ENCODE data around the gene RETREG2.
"Not testable (repeated sequence)": the region's sequence is repeated elsewhere in the genome, so short reads cannot be mapped to it uniquely, and the experiment has no call there.

RETREG2 gene

GRCh38 chr2:219200502-219201326 is 22.6 kb downstream of the RETREG2 start:
- Mint-ChIP-seq H3K27ac (peak overlapping the region; percentile 95 to 96), H3K4me3 (peak overlapping the region; percentile 85 to 88), H3K4me1 (peaks cover 34% of the 10 kb centered on the region)
- peak; percentile 72 to 77 for DNase-seq
- not testable (repeated sequence) for ATAC-seq, H3K9me3 Mint-ChIP-seq, H3K27me3 Mint-ChIP-seq

DNA sequence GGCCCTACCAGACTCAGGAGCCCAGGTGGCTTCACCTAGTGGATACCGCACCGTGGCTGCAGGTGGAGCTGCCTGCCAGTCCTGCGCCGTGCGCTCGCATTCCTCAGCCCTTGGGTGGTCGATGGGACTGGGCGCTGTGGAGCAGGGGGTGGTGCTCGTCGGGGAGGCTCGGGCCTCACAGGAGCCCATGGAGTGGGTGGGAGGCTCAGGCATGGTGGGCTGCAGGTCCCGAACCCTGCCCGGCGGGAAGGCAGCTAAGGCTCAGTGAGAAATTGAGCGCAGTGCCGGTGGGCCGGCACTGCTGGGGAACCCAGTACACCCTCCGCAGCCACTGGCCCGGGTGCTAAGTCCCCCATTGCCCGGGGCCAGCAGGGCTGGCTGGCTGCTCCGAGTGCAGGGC is 23.3 kb downstream of the RETREG2 start:
- H3K4me1 Mint-ChIP-seq: peaks cover 34% of the 10 kb centered on the region
- H3K27ac Mint-ChIP-seq, H3K9me3 Mint-ChIP-seq, H3K27me3 Mint-ChIP-seq, DNase-seq, ATAC-seq, H3K4me3 Mint-ChIP-seq: not testable (repeated sequence)

GRCh38 chr2:219204425-219205164 is 26.5 kb downstream of the RETREG2 start:
- DNase-seq: no peak
- H3K4me1 Mint-ChIP-seq: peaks cover 40% of the 10 kb centered on the region
- H3K27me3 Mint-ChIP-seq: no peaks in the 10 kb centered on the region
- H3K27ac Mint-ChIP-seq: no peak overlapping the region
- peaks cover 0 to 7% of the 10 kb centered on the region in 2 donors for H3K9me3 Mint-ChIP-seq
- no peak for ATAC-seq
- no peak overlapping the region for H3K4me3 Mint-ChIP-seq

DNA sequence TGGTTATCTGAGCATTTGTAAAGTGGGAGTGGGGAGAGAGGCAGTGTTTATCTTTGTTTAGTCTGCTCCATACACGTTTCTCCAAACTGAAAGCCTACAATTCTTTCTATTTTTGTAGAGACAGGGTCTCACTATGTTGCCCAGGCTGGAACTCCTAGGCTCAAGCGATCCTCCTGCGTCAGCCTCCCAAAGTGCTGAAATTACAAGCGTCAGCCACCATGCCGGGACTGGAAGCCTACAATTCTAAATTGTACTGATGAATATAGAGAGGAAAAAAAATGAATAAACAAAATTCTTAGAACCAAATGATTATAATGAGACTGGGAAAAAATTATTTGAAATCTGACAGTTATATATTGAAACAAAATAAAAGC is 27.1 kb downstream of the RETREG2 start:
- H3K9me3 Mint-ChIP-seq: peaks cover 0 to 7% of the 10 kb centered on the region in 2 donors
- DNase-seq (no peak), ATAC-seq (no peak)
- H3K27ac Mint-ChIP-seq: no peak overlapping the region
- H3K4me3 Mint-ChIP-seq: peak overlapping the region in 1 of 2 donors; percentile 50
- no peaks in the 10 kb centered on the region for H3K27me3 Mint-ChIP-seq
- H3K4me1 Mint-ChIP-seq: peaks cover 42% of the 10 kb centered on the region

GRCh38 chr2:219205981-219206327 is 27.9 kb downstream of the RETREG2 start:
- H3K27me3 Mint-ChIP-seq: no peaks in the 10 kb centered on the region
- peaks cover 0 to 7% of the 10 kb centered on the region in 2 donors for H3K9me3 Mint-ChIP-seq

DNA sequence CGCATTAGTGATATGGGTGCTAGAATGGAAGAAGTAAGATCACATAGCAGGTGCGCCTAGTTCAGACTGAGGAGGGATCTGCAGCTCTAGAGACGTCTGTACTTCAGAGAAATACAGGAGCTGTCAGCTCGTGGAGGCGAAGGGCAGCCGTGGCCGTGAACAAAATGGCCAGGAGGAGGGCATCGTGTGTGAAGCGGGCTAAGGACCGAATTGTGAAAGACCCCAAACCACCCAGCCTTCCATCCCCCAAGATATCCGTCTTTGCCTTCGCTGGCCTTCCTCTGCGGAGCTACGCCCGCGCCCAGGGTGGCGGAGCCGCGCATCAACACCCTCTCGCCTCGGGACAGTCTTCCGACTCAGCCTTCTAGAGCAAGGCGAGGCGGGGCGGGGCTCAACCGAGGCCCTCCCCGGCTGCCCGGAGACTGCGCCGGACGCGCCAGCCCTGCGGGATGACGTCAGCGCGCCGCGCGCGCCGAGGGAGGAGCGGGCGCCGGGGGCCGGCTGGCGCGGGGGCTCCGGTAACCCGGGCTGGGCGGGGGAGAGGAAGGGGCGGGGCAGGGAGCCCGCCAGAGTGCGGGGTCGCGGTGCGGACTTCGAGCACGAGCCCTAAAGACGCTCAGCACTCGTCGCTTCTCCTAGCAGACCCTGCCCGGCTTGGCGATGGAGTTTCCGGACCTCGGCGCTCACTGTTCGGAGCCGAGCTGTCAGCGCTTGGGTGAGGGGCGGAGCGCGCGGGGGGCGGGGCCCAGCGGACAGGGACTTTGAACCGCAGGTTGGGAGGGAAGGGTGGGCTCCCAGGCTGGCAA is 28.5 kb downstream of the RETREG2 start, which contains the start of gene ZFAND2B:
TSS of gene ZFAND2B (plus strand) at position 455 of the 806 bp plus-strand sequence. CDS start at position 661, 206 bp downstream.
- Mint-ChIP-seq H3K4me3 (peak within 1 kb of the TSS; percentile 83 to 87), H3K27ac (peak within 1 kb of the TSS; percentile 96), H3K4me1 (peaks cover 45% of the 10 kb centered on the region), H3K9me3 (peaks cover 0 to 7% of the 10 kb centered on the region in 2 donors), H3K27me3 (no peaks in the 10 kb centered on the region)
- ATAC-seq (peak; percentile 96), DNase-seq (peak; percentile 95 to 96)

More at GRCh38 chr2:219205981-219206327, 27.9 kb downstream of the RETREG2 start:
- ATAC-seq: no peak
- Mint-ChIP-seq H3K4me3 (peak overlapping the region; percentile 83 to 87), H3K27ac (peak overlapping the region; percentile 96), H3K4me1 (peaks cover 43% of the 10 kb centered on the region)
- no peak for DNase-seq

DNA sequence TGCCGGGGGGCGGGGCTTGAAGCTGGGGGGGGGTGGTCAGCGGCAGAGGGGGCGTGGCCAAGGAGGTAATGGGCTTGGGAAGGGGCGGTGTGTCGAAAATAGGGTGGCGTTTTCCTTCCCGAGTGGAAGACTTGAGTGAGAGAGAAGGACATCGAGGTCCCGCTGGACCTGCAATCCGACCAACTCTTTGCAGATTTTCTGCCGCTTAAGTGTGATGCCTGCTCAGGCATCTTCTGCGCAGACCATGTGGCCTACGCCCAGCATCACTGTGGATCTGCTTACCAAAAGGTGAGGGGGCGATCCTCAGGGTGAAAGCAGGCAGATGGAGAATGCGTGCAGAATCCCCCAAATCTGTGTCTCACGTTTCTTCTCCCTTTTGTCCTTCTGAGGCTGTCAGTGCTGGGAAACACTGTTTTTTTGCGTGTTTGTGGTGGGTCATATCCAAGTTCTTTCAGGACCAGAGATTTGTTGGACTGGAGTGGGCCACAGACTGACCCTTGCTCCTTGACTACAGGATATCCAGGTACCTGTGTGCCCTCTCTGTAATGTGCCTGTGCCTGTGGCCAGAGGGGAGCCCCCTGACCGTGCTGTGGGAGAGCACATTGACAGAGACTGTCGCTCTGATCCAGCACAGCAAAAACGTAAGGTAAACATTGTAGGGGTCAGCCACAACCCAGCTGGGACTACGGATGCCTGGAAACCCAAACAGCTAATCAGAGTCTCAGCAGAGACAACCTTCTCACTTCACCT is 29.2 kb downstream of the RETREG2 start:
- Mint-ChIP-seq H3K27ac (peak overlapping the region in 1 of 2 donors; percentile 94), H3K27me3 (no peaks in the 10 kb centered on the region), H3K4me1 (peaks cover 53% of the 10 kb centered on the region), H3K4me3 (peak overlapping the region; percentile 83 to 87), H3K9me3 (peaks cover 0 to 7% of the 10 kb centered on the region in 2 donors)
- ATAC-seq (no peak), DNase-seq (no peak)

GRCh38 chr2:219207884-219208740 is 30.0 kb downstream of the RETREG2 start:
- ATAC-seq (no peak), DNase-seq (no peak)
- no peaks in the 10 kb centered on the region for H3K27me3 Mint-ChIP-seq
- H3K27ac Mint-ChIP-seq: peak overlapping the region; percentile 80 to 83
- H3K4me1 Mint-ChIP-seq: peaks cover 55% of the 10 kb centered on the region
- H3K9me3 Mint-ChIP-seq: peaks cover 0 to 7% of the 10 kb centered on the region in 2 donors
- H3K4me3 Mint-ChIP-seq: peak overlapping the region; percentile 83 to 87

- peaks cover 58% of the 10 kb centered on the region for H3K4me1 Mint-ChIP-seq
- peak overlapping the region; percentile 40 to 60 for H3K4me3 Mint-ChIP-seq
- H3K27ac Mint-ChIP-seq: peak overlapping the region; percentile 21 to 87
Measured at GRCh38 chr2:219209236-219210195, 31.4 kb downstream of the RETREG2 start.

GRCh38 chr2:219210196-219210885 is 32.3 kb downstream of the RETREG2 start:
- Mint-ChIP-seq H3K4me1 (peaks cover 64% of the 10 kb centered on the region), H3K27ac (peak overlapping the region; percentile 36 to 80), H3K27me3 (no peaks in the 10 kb centered on the region), H3K9me3 (no peaks in the 10 kb centered on the region), H3K4me3 (peak overlapping the region in 1 of 2 donors; percentile 42)
- no peak for DNase-seq
- ATAC-seq: no peak

More at GRCh38 chr2:219209236-219210195, 31.4 kb downstream of the RETREG2 start:
- Mint-ChIP-seq H3K9me3 (peaks cover 0 to 3% of the 10 kb centered on the region in 2 donors), H3K27me3 (no peaks in the 10 kb centered on the region)
- no peak for DNase-seq
- ATAC-seq: no peak

DNA sequence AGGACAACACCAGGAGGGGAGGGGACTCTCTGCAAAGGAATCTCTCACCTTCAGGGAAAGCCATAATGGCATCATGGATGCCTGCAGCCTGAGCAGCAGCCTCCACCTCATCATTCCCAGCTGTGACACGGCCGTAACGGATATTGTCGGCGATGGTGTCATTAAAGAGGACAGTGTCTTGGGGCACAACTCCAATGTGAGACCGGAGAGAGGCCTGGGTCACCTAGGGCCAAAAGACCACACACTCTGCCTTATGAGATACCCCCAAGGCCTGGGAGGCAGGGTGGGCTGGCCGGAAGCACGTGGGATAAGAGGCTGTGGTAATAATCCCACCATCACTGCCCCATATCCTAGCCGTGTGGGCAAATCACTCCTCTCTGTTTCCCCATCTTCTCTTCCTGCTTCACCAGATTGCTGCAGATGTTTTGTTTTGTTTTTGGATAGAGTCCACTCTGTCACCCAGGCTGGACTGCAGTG is 32.8 kb downstream of the RETREG2 start:
- Mint-ChIP-seq H3K4me3 (no peak overlapping the region), H3K4me1 (peaks cover 66% of the 10 kb centered on the region), H3K27ac (peak overlapping the region; percentile 89 to 92)

DNA sequence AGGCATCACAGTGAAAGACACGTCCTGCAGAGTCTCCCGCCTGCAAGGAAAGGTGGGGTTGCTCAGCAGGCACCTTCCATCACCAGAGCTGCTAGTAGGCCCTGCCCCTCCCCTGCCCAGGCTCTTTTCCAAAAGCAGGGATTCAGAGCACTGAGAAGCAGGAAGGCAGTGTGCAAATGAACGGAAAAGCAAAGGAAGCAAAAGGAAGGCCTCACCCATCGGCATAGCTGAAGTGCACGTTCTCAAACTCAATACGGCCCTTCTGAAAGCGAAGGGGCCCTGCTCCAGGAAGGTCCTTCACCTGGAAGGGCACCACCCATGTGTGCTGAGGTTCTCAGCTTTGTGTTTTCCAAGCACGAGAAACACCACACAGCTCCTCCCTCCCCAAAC is 34.9 kb downstream of the RETREG2 start:
- H3K9me3 Mint-ChIP-seq: no peaks in the 10 kb centered on the region
- H3K27ac Mint-ChIP-seq: no peak overlapping the region
- no peaks in the 10 kb centered on the region for H3K27me3 Mint-ChIP-seq
- no peak for ATAC-seq
- H3K4me1 Mint-ChIP-seq: peaks cover 75% of the 10 kb centered on the region
- no peak for DNase-seq
- no peak overlapping the region for H3K4me3 Mint-ChIP-seq

More for the DNA sequence above, 32.8 kb downstream of the RETREG2 start:
- Mint-ChIP-seq H3K27me3 (no peaks in the 10 kb centered on the region), H3K9me3 (no peaks in the 10 kb centered on the region)
- DNase-seq (no peak), ATAC-seq (no peak)

All from stimulated activated naive CD8-positive, alpha-beta T cell treated with anti-CD3 and anti-CD28 coated beads, Interleukin-15, amount 100 ng/mL, for 72 hours (primary cell).